ENCODE measurements around the gene MAP3K6. TPM values are rescaled to one million over a fixed set of nuclear protein-coding genes. Genes with fewer than 3 reads are reported as not detected.

MAP3K6 gene
- total RNA-seq, 1 experiment from 2014 or later = 13.5 TPM

DNA sequence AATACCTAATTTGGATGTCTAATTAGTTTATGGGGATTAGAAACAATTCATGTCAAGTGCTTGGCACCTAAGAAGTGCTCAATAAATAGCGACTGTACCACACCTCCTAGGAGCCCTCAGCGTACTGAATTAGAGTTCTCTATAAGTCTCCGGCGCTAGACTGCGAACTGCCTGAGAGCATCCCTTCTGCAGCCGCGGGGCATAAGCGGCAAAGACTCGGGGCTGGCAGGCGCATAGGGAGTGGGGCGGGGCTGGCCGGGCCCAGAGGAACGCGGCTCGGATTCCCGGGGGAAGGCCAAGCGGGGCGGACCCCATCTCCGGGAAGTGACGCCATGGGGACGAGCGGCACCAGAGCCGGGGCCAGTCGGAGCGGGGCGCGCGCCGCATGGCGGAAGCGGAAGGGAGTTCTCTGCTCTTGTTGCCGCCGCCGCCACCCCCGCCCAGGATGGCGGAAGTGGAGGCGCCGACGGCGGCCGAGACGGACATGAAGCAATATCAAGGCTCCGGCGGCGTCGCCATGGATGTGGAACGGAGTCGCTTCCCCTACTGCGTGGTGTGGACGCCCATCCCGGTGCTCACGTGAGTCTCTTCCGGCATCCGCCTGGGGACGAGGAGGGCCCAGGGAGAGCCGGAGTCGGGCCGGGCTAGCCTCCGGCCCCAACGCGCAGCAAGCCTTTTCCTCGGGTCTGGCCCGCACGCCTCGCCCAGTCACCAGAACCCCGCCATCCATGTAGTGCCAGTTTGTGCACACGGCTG is 44.8 kb downstream of the MAP3K6 start, which contains the start of gene TMEM222:
TSS of gene TMEM222 (plus strand) at position 351 of the 756 bp plus-strand sequence. CDS start at position 386, 35 bp downstream.
- no TSS peak for BruUV-seq (replicated peaks)
- Mint-ChIP-seq H3K36me3 (ENCODE audit: insufficient read depth, unreplicated experiment) (peaks cover 14% of the 10 kb centered on the region), H3K9me3 (ENCODE audit: unreplicated experiment) (no peaks in the 10 kb centered on the region), H3K4me3 (ENCODE audit: unreplicated experiment) (peak within 1 kb of the TSS; percentile 91), H3K4me1 (ENCODE audit: insufficient read depth, unreplicated experiment) (peaks cover 5% of the 10 kb centered on the region), H3K27me3 (ENCODE audit: insufficient read depth, unreplicated experiment) (no peaks in the 10 kb centered on the region), H3K27ac (ENCODE audit: low read depth, unreplicated experiment) (peak within 1 kb of the TSS; percentile 94)
- intact Hi-C loops (cut with micrococcal nuclease) = loop anchor here (1.0 kb wide), 1 partner anchor 19 kb away; no protein-coding TSS in a partner anchor
- ChIA-PET CTCF (interaction anchor here (0.7 to 3.6 kb wide), 4 partner anchors 11 to 285 kb away, joined by 3 to 36 read pairs (median 3); no protein-coding TSS in a partner anchor), POLR2A (interaction anchor here (0.9 to 2.4 kb wide), 6 partner anchors 9 to 210 kb away, joined by 3 to 49 read pairs (median 11); partner anchors contain the start of genes MAP3K6, SYTL1 and WASF2)
- DNase-seq (ENCODE audit: unreplicated experiment) = peak; percentile 96
- TF ChIP-seq, protein P1, sequence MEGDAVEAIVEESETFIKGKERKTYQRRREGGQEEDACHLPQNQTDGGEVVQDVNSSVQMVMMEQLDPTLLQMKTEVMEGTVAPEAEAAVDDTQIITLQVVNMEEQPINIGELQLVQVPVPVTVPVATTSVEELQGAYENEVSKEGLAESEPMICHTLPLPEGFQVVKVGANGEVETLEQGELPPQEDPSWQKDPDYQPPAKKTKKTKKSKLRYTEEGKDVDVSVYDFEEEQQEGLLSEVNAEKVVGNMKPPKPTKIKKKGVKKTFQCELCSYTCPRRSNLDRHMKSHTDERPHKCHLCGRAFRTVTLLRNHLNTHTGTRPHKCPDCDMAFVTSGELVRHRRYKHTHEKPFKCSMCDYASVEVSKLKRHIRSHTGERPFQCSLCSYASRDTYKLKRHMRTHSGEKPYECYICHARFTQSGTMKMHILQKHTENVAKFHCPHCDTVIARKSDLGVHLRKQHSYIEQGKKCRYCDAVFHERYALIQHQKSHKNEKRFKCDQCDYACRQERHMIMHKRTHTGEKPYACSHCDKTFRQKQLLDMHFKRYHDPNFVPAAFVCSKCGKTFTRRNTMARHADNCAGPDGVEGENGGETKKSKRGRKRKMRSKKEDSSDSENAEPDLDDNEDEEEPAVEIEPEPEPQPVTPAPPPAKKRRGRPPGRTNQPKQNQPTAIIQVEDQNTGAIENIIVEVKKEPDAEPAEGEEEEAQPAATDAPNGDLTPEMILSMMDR (IDR thresholded peaks at IDR 0.05; ENCODE audit: unreplicated experiment) = no peak

DNA sequence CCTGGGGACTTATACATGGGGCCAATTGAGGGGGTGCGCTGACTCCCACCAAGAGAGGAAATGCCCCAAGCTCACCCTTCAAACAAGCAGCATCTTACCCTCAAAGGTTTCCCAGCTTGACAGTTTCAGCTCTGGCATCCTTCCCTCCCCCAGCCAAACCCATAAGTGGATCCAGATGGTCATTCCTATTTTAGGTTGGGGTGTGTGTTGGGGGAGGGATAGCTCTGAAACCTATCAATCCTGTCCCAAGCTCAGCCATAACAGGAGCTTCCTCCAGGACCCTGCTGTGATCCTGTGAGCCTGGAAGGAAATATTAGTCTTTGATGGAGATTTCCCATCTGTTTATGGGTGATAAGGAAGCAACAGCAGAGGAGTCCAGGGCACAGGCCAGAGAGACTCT is 48.2 kb downstream of the MAP3K6 start:
- BruUV-seq (replicated peaks) = no TSS peak
- Mint-ChIP-seq H3K4me3 (ENCODE audit: unreplicated experiment) (no peak overlapping the region), H3K4me1 (ENCODE audit: insufficient read depth, unreplicated experiment) (peaks cover 2% of the 10 kb centered on the region), H3K27ac (ENCODE audit: low read depth, unreplicated experiment) (no peak overlapping the region), H3K27me3 (ENCODE audit: insufficient read depth, unreplicated experiment) (no peaks in the 10 kb centered on the region), H3K9me3 (ENCODE audit: unreplicated experiment) (no peaks in the 10 kb centered on the region), H3K36me3 (ENCODE audit: insufficient read depth, unreplicated experiment) (peaks cover 4% of the 10 kb centered on the region)
- POLR2A ChIA-PET = interaction anchor here (0.9 kb wide), 1 partner anchor 19 kb away, joined by 3 read pairs; no protein-coding TSS in a partner anchor
- intact Hi-C loops (cut with micrococcal nuclease) = no loop called here
- TF ChIP-seq, protein P1 (IDR thresholded peaks at IDR 0.05; ENCODE audit: unreplicated experiment) = no peak
- DNase-seq (ENCODE audit: unreplicated experiment) = no peak
- CTCF ChIA-PET = interaction anchor here (0.6 to 6.3 kb wide), 7 partner anchors 14 to 287 kb away, joined by 3 to 32 read pairs (median 4); partner anchors contain the start of gene MAP3K6

DNA sequence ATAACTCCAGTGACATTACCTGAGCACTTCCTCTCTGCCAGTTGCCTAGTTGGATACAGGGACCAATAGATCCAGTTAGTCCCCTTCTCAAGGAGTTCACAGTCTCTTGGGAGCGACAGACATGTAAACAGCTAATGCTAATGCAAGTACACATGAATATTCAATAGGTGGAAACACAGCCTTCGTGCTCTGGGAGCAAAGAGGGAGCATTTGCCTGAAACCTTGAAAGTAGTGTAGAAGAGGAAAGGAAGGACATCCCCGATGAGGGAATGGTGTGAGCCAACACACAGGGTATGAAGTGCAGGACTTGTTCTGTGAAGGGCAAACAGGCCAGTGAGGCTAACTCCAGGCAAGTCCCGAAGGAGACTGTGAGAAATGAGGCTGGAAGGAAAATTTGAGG is 48.6 kb downstream of the MAP3K6 start:
- no TSS peak for BruUV-seq (replicated peaks)
- DNase-seq (ENCODE audit: unreplicated experiment) = no peak
- ChIA-PET CTCF (interaction anchor here (0.6 to 6.3 kb wide), 6 partner anchors 15 to 287 kb away, joined by 3 to 32 read pairs (median 4); partner anchors contain the start of gene MAP3K6), POLR2A (interaction anchor here (0.9 kb wide), 1 partner anchor 19 kb away, joined by 3 read pairs; no protein-coding TSS in a partner anchor)
- H3K36me3 Mint-ChIP-seq (ENCODE audit: insufficient read depth, unreplicated experiment) = no peaks in the 10 kb centered on the region
- no peaks in the 10 kb centered on the region for H3K9me3 Mint-ChIP-seq (ENCODE audit: unreplicated experiment)
- intact Hi-C loops (cut with micrococcal nuclease) = no loop called here
- H3K27me3 Mint-ChIP-seq (ENCODE audit: insufficient read depth, unreplicated experiment) = no peaks in the 10 kb centered on the region
- TF ChIP-seq, protein P1 (IDR thresholded peaks at IDR 0.05; ENCODE audit: unreplicated experiment) = no peak
- H3K4me1 Mint-ChIP-seq (ENCODE audit: insufficient read depth, unreplicated experiment) = no peaks in the 10 kb centered on the region
- H3K4me3 Mint-ChIP-seq (ENCODE audit: unreplicated experiment) = no peak overlapping the region
- H3K27ac Mint-ChIP-seq (ENCODE audit: low read depth, unreplicated experiment) = no peak overlapping the region

DNA sequence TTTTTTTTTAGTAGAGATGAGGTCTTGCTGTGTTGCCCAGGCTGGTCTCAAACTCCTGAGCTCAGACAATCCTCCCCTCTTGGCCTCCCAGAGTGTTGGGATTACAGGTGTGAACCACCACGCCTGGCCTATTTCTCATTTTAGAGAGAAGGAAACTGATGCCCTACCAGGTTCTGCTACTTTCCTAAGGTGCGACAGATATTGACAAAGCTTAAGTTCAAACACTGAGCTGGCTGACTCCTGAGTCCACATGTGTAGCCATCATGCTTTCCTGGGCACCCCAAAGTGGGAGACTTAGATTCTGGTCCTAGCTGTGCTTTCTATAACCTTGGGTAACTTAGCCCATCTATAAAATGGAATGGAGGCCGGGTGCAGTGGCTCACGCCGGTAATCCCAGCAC is 49.9 kb downstream of the MAP3K6 start:
- Mint-ChIP-seq H3K36me3 (ENCODE audit: insufficient read depth, unreplicated experiment) (no peaks in the 10 kb centered on the region), H3K27me3 (ENCODE audit: insufficient read depth, unreplicated experiment) (no peaks in the 10 kb centered on the region), H3K4me1 (ENCODE audit: insufficient read depth, unreplicated experiment) (no peaks in the 10 kb centered on the region), H3K4me3 (ENCODE audit: unreplicated experiment) (no peak overlapping the region), H3K9me3 (ENCODE audit: unreplicated experiment) (no peaks in the 10 kb centered on the region), H3K27ac (ENCODE audit: low read depth, unreplicated experiment) (no peak overlapping the region)
- intact Hi-C loops (cut with micrococcal nuclease) = no loop called here
- DNase-seq (ENCODE audit: unreplicated experiment) = no peak
- ChIA-PET CTCF (interaction anchor here (0.6 to 6.3 kb wide), 5 partner anchors 16 to 291 kb away, joined by 3 to 32 read pairs (median 5); no protein-coding TSS in a partner anchor), POLR2A (interaction anchor here (1.2 kb wide), 1 partner anchor 15 kb away, joined by 3 read pairs; no protein-coding TSS in a partner anchor)
- TF ChIP-seq, protein P1 (IDR thresholded peaks at IDR 0.05; ENCODE audit: unreplicated experiment) = no peak
- no TSS peak for BruUV-seq (replicated peaks)

All from MCF 10A (cell line).